ENCODE results near the gene LRFN2.

Gene LRFN2

GRCh38 chr6:40543776-40544175 lies 43.4 kb downstream of the LRFN2 start:
- Mint-ChIP-seq H3K4me3 (no peak overlapping the region), H3K27ac (no peak overlapping the region), H3K27me3 (peaks cover 4% of the 10 kb centered on the region), H3K4me1 (no peaks in the 10 kb centered on the region), H3K9me3 (no peaks in the 10 kb centered on the region), H3K36me3 (no peaks in the 10 kb centered on the region)
- ATAC-seq (ENCODE audit: low read depth) (no peak), DNase-seq (ENCODE audit: low spot score in 2 of 2) (no peak)

GRCh38 chr6:40543146-40543545 lies 44.0 kb downstream of the LRFN2 start:
- no peak for ATAC-seq (ENCODE audit: low read depth)
- Mint-ChIP-seq H3K4me1 (no peaks in the 10 kb centered on the region), H3K27me3 (peaks cover 6% of the 10 kb centered on the region), H3K4me3 (no peak overlapping the region), H3K27ac (no peak overlapping the region), H3K36me3 (no peaks in the 10 kb centered on the region), H3K9me3 (no peaks in the 10 kb centered on the region)
- no peak for DNase-seq (ENCODE audit: low spot score in 2 of 2)

- Mint-ChIP-seq H3K4me1 (no peaks in the 10 kb centered on the region), H3K27ac (no peak overlapping the region), H3K9me3 (no peaks in the 10 kb centered on the region), H3K36me3 (no peaks in the 10 kb centered on the region), H3K27me3 (peaks cover 2% of the 10 kb centered on the region), H3K4me3 (no peak overlapping the region)
- ATAC-seq (ENCODE audit: low read depth) (no peak), DNase-seq (ENCODE audit: low spot score in 2 of 2) (no peak)
Observed at GRCh38 chr6:40542175-40542764, 44.9 kb downstream of the LRFN2 start.

- Mint-ChIP-seq H3K9me3 (no peaks in the 10 kb centered on the region), H3K27ac (no peak overlapping the region), H3K27me3 (peaks cover 2% of the 10 kb centered on the region), H3K4me3 (no peak overlapping the region), H3K4me1 (no peaks in the 10 kb centered on the region), H3K36me3 (no peaks in the 10 kb centered on the region)
- DNase-seq (ENCODE audit: low spot score in 2 of 2), result no peak
- no peak for ATAC-seq (ENCODE audit: low read depth)
Observed at GRCh38 chr6:40541556-40542174, 45.5 kb downstream of the LRFN2 start.

GRCh38 chr6:40540790-40541189 lies 46.4 kb downstream of the LRFN2 start:
- H3K27ac Mint-ChIP-seq, result no peak overlapping the region
- DNase-seq (ENCODE audit: low spot score in 2 of 2) (no peak), ATAC-seq (ENCODE audit: low read depth) (no peak)
- H3K4me1 Mint-ChIP-seq, result no peaks in the 10 kb centered on the region
- no peaks in the 10 kb centered on the region for H3K9me3 Mint-ChIP-seq
- H3K27me3 Mint-ChIP-seq, result peaks cover 4% of the 10 kb centered on the region
- no peak overlapping the region for H3K4me3 Mint-ChIP-seq
- no peaks in the 10 kb centered on the region for H3K36me3 Mint-ChIP-seq

GRCh38 chr6:40539853-40540252 lies 47.3 kb downstream of the LRFN2 start:
- Mint-ChIP-seq H3K9me3 (no peaks in the 10 kb centered on the region), H3K4me3 (no peak overlapping the region), H3K27ac (no peak overlapping the region), H3K36me3 (no peaks in the 10 kb centered on the region), H3K27me3 (peaks cover 6% of the 10 kb centered on the region), H3K4me1 (no peaks in the 10 kb centered on the region)
- ATAC-seq (ENCODE audit: low read depth) (no peak), DNase-seq (ENCODE audit: low spot score in 2 of 2) (no peak)

GRCh38 chr6:40538556-40538955 lies 48.6 kb downstream of the LRFN2 start:
- Mint-ChIP-seq H3K36me3 (no peaks in the 10 kb centered on the region), H3K4me3 (no peak overlapping the region), H3K27me3 (peaks cover 6% of the 10 kb centered on the region), H3K27ac (no peak overlapping the region), H3K9me3 (no peaks in the 10 kb centered on the region), H3K4me1 (no peaks in the 10 kb centered on the region)
- DNase-seq (ENCODE audit: low spot score in 2 of 2) (no peak), ATAC-seq (ENCODE audit: low read depth) (no peak)

GRCh38 chr6:40537446-40537845 lies 49.7 kb downstream of the LRFN2 start:
- DNase-seq (ENCODE audit: low spot score in 2 of 2) (no peak), ATAC-seq (ENCODE audit: low read depth) (no peak)
- peaks cover 6% of the 10 kb centered on the region for H3K27me3 Mint-ChIP-seq
- H3K4me3 Mint-ChIP-seq, result no peak overlapping the region
- no peaks in the 10 kb centered on the region for H3K4me1 Mint-ChIP-seq
- H3K27ac Mint-ChIP-seq, result no peak overlapping the region
- H3K36me3 Mint-ChIP-seq, result no peaks in the 10 kb centered on the region
- H3K9me3 Mint-ChIP-seq, result no peaks in the 10 kb centered on the region

- Mint-ChIP-seq H3K9me3 (no peaks in the 10 kb centered on the region), H3K27ac (no peak overlapping the region), H3K36me3 (no peaks in the 10 kb centered on the region), H3K4me3 (no peak overlapping the region), H3K27me3 (peaks cover 6% of the 10 kb centered on the region), H3K4me1 (no peaks in the 10 kb centered on the region)
- ATAC-seq (ENCODE audit: low read depth) (no peak), DNase-seq (ENCODE audit: low spot score in 2 of 2) (no peak)
Observed at GRCh38 chr6:40536442-40536841, 50.7 kb downstream of the LRFN2 start.

- DNase-seq (ENCODE audit: low spot score in 2 of 2) (no peak), ATAC-seq (ENCODE audit: low read depth) (no peak)
- Mint-ChIP-seq H3K27ac (no peak overlapping the region), H3K4me3 (no peak overlapping the region), H3K9me3 (no peaks in the 10 kb centered on the region), H3K4me1 (no peaks in the 10 kb centered on the region), H3K36me3 (no peaks in the 10 kb centered on the region), H3K27me3 (peaks cover 6% of the 10 kb centered on the region)
Observed at GRCh38 chr6:40535819-40536380, 51.3 kb downstream of the LRFN2 start.

GRCh38 chr6:40535110-40535818 lies 51.9 kb downstream of the LRFN2 start:
- Mint-ChIP-seq H3K36me3 (no peaks in the 10 kb centered on the region), H3K4me1 (no peaks in the 10 kb centered on the region), H3K27me3 (peaks cover 6% of the 10 kb centered on the region), H3K9me3 (no peaks in the 10 kb centered on the region), H3K27ac (no peak overlapping the region), H3K4me3 (no peak overlapping the region)
- ATAC-seq (ENCODE audit: low read depth) (no peak), DNase-seq (ENCODE audit: low spot score in 2 of 2) (no peak)

GRCh38 chr6:40532349-40533000 lies 54.7 kb downstream of the LRFN2 start:
- no peak for ATAC-seq (ENCODE audit: low read depth)
- Mint-ChIP-seq H3K4me3 (no peak overlapping the region), H3K27me3 (peaks cover 4% of the 10 kb centered on the region), H3K36me3 (no peaks in the 10 kb centered on the region), H3K4me1 (no peaks in the 10 kb centered on the region), H3K9me3 (no peaks in the 10 kb centered on the region), H3K27ac (no peak overlapping the region)
- no peak for DNase-seq (ENCODE audit: low spot score in 2 of 2)

GRCh38 chr6:40529919-40530318 lies 57.2 kb downstream of the LRFN2 start:
- no peaks in the 10 kb centered on the region for H3K27me3 Mint-ChIP-seq
- H3K4me1 Mint-ChIP-seq, result no peaks in the 10 kb centered on the region
- no peak overlapping the region for H3K27ac Mint-ChIP-seq
- no peaks in the 10 kb centered on the region for H3K36me3 Mint-ChIP-seq
- H3K9me3 Mint-ChIP-seq, result no peaks in the 10 kb centered on the region
- no peak overlapping the region for H3K4me3 Mint-ChIP-seq
- DNase-seq (ENCODE audit: low spot score in 2 of 2) (no peak), ATAC-seq (ENCODE audit: low read depth) (no peak)

- Mint-ChIP-seq H3K36me3 (no peaks in the 10 kb centered on the region), H3K27me3 (no peaks in the 10 kb centered on the region), H3K4me3 (no peak overlapping the region), H3K9me3 (no peaks in the 10 kb centered on the region), H3K27ac (no peak overlapping the region), H3K4me1 (no peaks in the 10 kb centered on the region)
- DNase-seq (ENCODE audit: low spot score in 2 of 2), result no peak
- ATAC-seq (ENCODE audit: low read depth), result no peak
Observed at GRCh38 chr6:40529040-40529439, 58.1 kb downstream of the LRFN2 start.

Measured in memory B cell (primary cell).